GM23248 (cell line): Measurements from ENCODE around the gene KRT39. TPM values are rescaled to one million over a fixed set of nuclear protein-coding genes. Genes with fewer than 3 reads are reported as not detected.

Experiments used
- DNase-seq: peaks from one replicate; pipeline ENCODE4 v3.0.0-alpha.2; 2015
- H2AFZ ChIP-seq: fragments of 200-600 bp; sonication (generic); 2 replicates; pipeline ENCODE4 v1.6.1; 2016; ENCODE audit warnings: antibody characterized with exemption
- H3F3A ChIP-seq: fragments of 200-600 bp; sonication (generic); 2 replicates; pipeline ENCODE4 v1.6.1; 2016; ENCODE audit warnings: mild to moderate bottlenecking, antibody characterized with exemption, mixed run types; ENCODE audit not compliant: insufficient read depth
- H3K27ac ChIP-seq: fragments of 200-600 bp; sonication (generic); 2 replicates; pipeline ENCODE4 v1.5.1; 2016; ENCODE audit warnings: mild to moderate bottlenecking
- H3K27me3 ChIP-seq: fragments of 200-600 bp; sonication (generic); replicated peaks from 2 replicates; pipeline ENCODE4 v1.6.1; 2016; ENCODE audit warnings: mild to moderate bottlenecking; ENCODE audit not compliant: insufficient read depth
- H3K36me3 ChIP-seq: fragments of 200-600 bp; sonication (generic); 2 replicates; pipeline ENCODE4 v1.6.1; 2016; ENCODE audit warnings: low read depth, mild to moderate bottlenecking
- H3K4me1 ChIP-seq: fragments of 200-600 bp; sonication (generic); 2 replicates; pipeline ENCODE4 v1.6.1; 2016; ENCODE audit warnings: mild to moderate bottlenecking; ENCODE audit not compliant: insufficient read depth
- H3K4me2 ChIP-seq: fragments of 200-600 bp; sonication (generic); one replicate; pipeline ENCODE4 v1.6.1; 2016; ENCODE audit warnings: mild to moderate bottlenecking; ENCODE audit not compliant: unreplicated experiment
- H3K4me3 ChIP-seq: fragments of 200-600 bp; sonication (generic); 2 replicates; pipeline ENCODE4 v1.5.1; 2016; ENCODE audit warnings: mild to moderate bottlenecking
- H3K79me2 ChIP-seq: fragments of 200-600 bp; sonication (generic); 2 replicates; pipeline ENCODE4 v1.6.1; 2016; ENCODE audit warnings: mild to moderate bottlenecking; ENCODE audit not compliant: insufficient read depth
- H3K9ac ChIP-seq: fragments of 200-600 bp; sonication (generic); 2 replicates; pipeline ENCODE4 v1.6.1; 2016; ENCODE audit warnings: mild to moderate bottlenecking
- H3K9me2 ChIP-seq: fragments of 200-600 bp; sonication (generic); 2 replicates; pipeline ENCODE4 v1.6.1; 2016; ENCODE audit warnings: mixed run types, mild to moderate bottlenecking, moderate library complexity; ENCODE audit not compliant: insufficient read depth
- H3K9me3 ChIP-seq: fragments of 200-600 bp; sonication (generic); one replicate; pipeline ENCODE4 v1.6.1; 2017; ENCODE audit warnings: low read depth
- H4K20me1 ChIP-seq: fragments of 200-600 bp; sonication (generic); 2 replicates; pipeline ENCODE4 v1.6.0; 2016; ENCODE audit not compliant: insufficient read depth
- EZH2 ChIP-seq: fragments of 200-600 bp; sonication (generic); IDR thresholded peaks from 2 replicates; pipeline ENCODE4 v1.6.1; 2018; ENCODE audit warnings: antibody characterized with exemption, mild to moderate bottlenecking; ENCODE audit not compliant: insufficient read depth, poor library complexity, severe bottlenecking
- EZH2phosphoT487 ChIP-seq: fragments of 200-600 bp; sonication (generic); IDR thresholded peaks from 2 replicates; pipeline ENCODE4 v1.6.1; 2018; ENCODE audit warnings: antibody characterized with exemption, moderate library complexity, mild to moderate bottlenecking, low read depth; ENCODE audit not compliant: insufficient read depth
- WGBS, 2 experiments: methylation state at CpG; one replicate each; pipeline ENCODE4 v1.1.6; 2015 to 2017; ENCODE audit warnings: low lambda C conversion rate in 2 of 2, low coverage in 1 of 2; ENCODE audit errors: missing lambda C conversion rate in 2 of 2; 5-methylcytosine and 5-hydroxymethylcytosine counted together
- in situ Hi-C: fragments of 300-500 bp; cut with MboI; formaldehyde crosslinking; loops from 2 replicates; pipeline ENCODE4 v1.15.0; 2020
- polyA plus RNA-seq: library from polyadenylated mRNA; unstranded; fragments of >200 nt; fragmentation: Nextera tagmentation; extraction: Ambion mirVana; gene quantifications from 2 replicates; pipeline ENCODE4 v1.2.1, GENCODE V29; 2016
- small RNA-seq: library from RNA; depleted of rRNA; stranded (forward); fragments of <200 nt; gene quantifications from one replicate; pipeline ENCODE3, GENCODE V24; 2014; ENCODE audit warnings: low read depth, low replicate concordance
- total RNA-seq: library from RNA; depleted of rRNA; stranded (reverse); fragments of >200 nt; shearing (Covaris generic); gene quantifications from 2 replicates; pipeline ENCODE4 v1.2.3, GENCODE V29; 2014; rRNA removed

Gene KRT39
- total and polyA plus RNA-seq, 2 experiments from 2014 or later = not detected

GRCh38 chr17:40912486-40913210 lies 54.1 kb downstream of the KRT39 start:
- in situ Hi-C loops = no loop called here

GRCh38 chr17:40910441-40910841 lies 56.3 kb downstream of the KRT39 start:
- no peaks in the 10 kb centered on the region for H4K20me1 ChIP-seq
- peak overlapping the region; percentile 33; the same call in 1 of the 2 replicates for H2AFZ ChIP-seq
- H3F3A ChIP-seq = peaks cover 51% of the 10 kb centered on the region
- H3K36me3 ChIP-seq = no peaks in the 10 kb centered on the region
- peak overlapping the region; percentile 70 for H3K9ac ChIP-seq
- no peaks in the 10 kb centered on the region for H3K79me2 ChIP-seq
- H3K4me3 ChIP-seq = peak overlapping the region; percentile 36
- peaks cover 46% of the 10 kb centered on the region for H3K4me1 ChIP-seq
- peak overlapping the region; percentile 90 for H3K27ac ChIP-seq
- H3K9me3 ChIP-seq = no peaks in the 10 kb centered on the region
- WGBS, 2 experiments = 5 to 6% methylated on average over 3 of the region's 3 CpGs
- in situ Hi-C loops = no loop called here
- no peaks in the 10 kb centered on the region for H3K27me3 ChIP-seq
- TF ChIP-seq EZH2 (no peak), EZH2phosphoT487 (no peak)
- H3K4me2 ChIP-seq = peak overlapping the region; percentile 64
- peak; percentile 74 for DNase-seq
- H3K9me2 ChIP-seq = no peaks in the 10 kb centered on the region

More at GRCh38 chr17:40912486-40913210, 54.1 kb downstream of the KRT39 start:
- Histone ChIP-seq H3K4me3 (no peak overlapping the region), H3F3A (peaks cover 63% of the 10 kb centered on the region), H3K4me1 (peaks cover 56% of the 10 kb centered on the region), H3K27ac (no peak overlapping the region), H2AFZ (no peak overlapping the region), H3K9me2 (no peaks in the 10 kb centered on the region), H3K4me2 (no peak overlapping the region), H4K20me1 (no peaks in the 10 kb centered on the region), H3K36me3 (no peaks in the 10 kb centered on the region), H3K79me2 (no peaks in the 10 kb centered on the region), H3K9ac (no peak overlapping the region), H3K9me3 (no peaks in the 10 kb centered on the region), H3K27me3 (no peaks in the 10 kb centered on the region)
- WGBS, 2 experiments = 94 to 96% methylated on average over 13 of the region's 13 CpGs
- TF ChIP-seq EZH2phosphoT487 (no peak), EZH2 (no peak)
- DNase-seq = no peak

GRCh38 chr17:40909755-40910154 lies 57.0 kb downstream of the KRT39 start:
- no peaks in the 10 kb centered on the region for H4K20me1 ChIP-seq
- H2AFZ ChIP-seq = no peak overlapping the region
- no peak for TF ChIP-seq EZH2
- TF ChIP-seq EZH2phosphoT487 = no peak
- 9 to 10% methylated on average over 4 of the region's 4 CpGs for WGBS, 2 experiments
- peak; percentile 90 for DNase-seq
- H3K4me2 ChIP-seq = peak overlapping the region; percentile 64
- no peaks in the 10 kb centered on the region for H3K79me2 ChIP-seq
- H3F3A ChIP-seq = peaks cover 45% of the 10 kb centered on the region
- H3K9ac ChIP-seq = peak overlapping the region; percentile 70
- peak overlapping the region; percentile 90 for H3K27ac ChIP-seq
- peak overlapping the region; percentile 36 for H3K4me3 ChIP-seq
- no peaks in the 10 kb centered on the region for H3K27me3 ChIP-seq
- H3K9me2 ChIP-seq = no peaks in the 10 kb centered on the region
- in situ Hi-C loops = loop anchor here (10.0 kb wide), 2 partner anchors 95 to 415 kb away; no protein-coding TSS in a partner anchor
- no peaks in the 10 kb centered on the region for H3K9me3 ChIP-seq
- peaks cover 41% of the 10 kb centered on the region for H3K4me1 ChIP-seq
- H3K36me3 ChIP-seq = no peaks in the 10 kb centered on the region

GRCh38 chr17:40909351-40909750 lies 57.4 kb downstream of the KRT39 start:
- Histone ChIP-seq H3K4me2 (peak overlapping the region; percentile 64), H3K79me2 (no peaks in the 10 kb centered on the region), H3K27me3 (no peaks in the 10 kb centered on the region), H3K9me2 (no peaks in the 10 kb centered on the region), H3K27ac (peak overlapping the region; percentile 90), H3K9me3 (no peaks in the 10 kb centered on the region), H3K9ac (peak overlapping the region; percentile 70), H2AFZ (peak overlapping the region; percentile 39; the same call in 1 of the 2 replicates), H3F3A (peaks cover 41% of the 10 kb centered on the region), H3K4me3 (no peak overlapping the region), H3K4me1 (peaks cover 37% of the 10 kb centered on the region), H3K36me3 (no peaks in the 10 kb centered on the region), H4K20me1 (no peaks in the 10 kb centered on the region)
- in situ Hi-C loops = loop anchor here (10.0 kb wide), 2 partner anchors 95 to 415 kb away; no protein-coding TSS in a partner anchor
- no peak for TF ChIP-seq EZH2
- no peak for TF ChIP-seq EZH2phosphoT487
- 1 to 2% methylated on average over 5 of the region's 5 CpGs for WGBS, 2 experiments
- DNase-seq = peak; percentile 98

Small RNA genes within 50 kb of the gene (small RNA-seq; reads per million reads assigned to genes)
- not detected for gene KRTAP3-4P

Other genes with a start within 250 kb of the KRT39 start
Only the 30 nearest of the 33 such genes appear.
- not detected in 2 replicates for gene KRT26, start 194.7 kb downstream of the KRT39 start, total RNA-seq
- not detected in 2 replicates for gene KRT26, start 194.7 kb downstream of the KRT39 start, polyA plus RNA-seq
- gene KRT27, start 184.4 kb downstream of the KRT39 start, total RNA-seq = not detected in 2 replicates
- gene KRT27, start 184.4 kb downstream of the KRT39 start, polyA plus RNA-seq = not detected in 2 replicates
- not detected in 2 replicates for gene KRT28, start 167.0 kb downstream of the KRT39 start, total RNA-seq
- not detected in 2 replicates for gene KRT28, start 167.0 kb downstream of the KRT39 start, polyA plus RNA-seq
- 21.8 and 23.3 TPM in 2 replicates for gene KRT10, start 144.3 kb downstream of the KRT39 start, total RNA-seq
- 141 and 145 TPM in 2 replicates for gene KRT10, start 144.3 kb downstream of the KRT39 start, polyA plus RNA-seq
- gene KRT12, start 99.7 kb downstream of the KRT39 start, total RNA-seq = not detected in 2 replicates
- not detected in 2 replicates for gene KRT12, start 99.7 kb downstream of the KRT39 start, polyA plus RNA-seq
- not detected in 2 replicates for gene KRT20, start 81.7 kb downstream of the KRT39 start, total RNA-seq
- gene KRT20, start 81.7 kb downstream of the KRT39 start, polyA plus RNA-seq = not detected in 2 replicates
- not detected in 2 replicates for gene KRT23, start 29.3 kb downstream of the KRT39 start, total RNA-seq
- 0.13 TPM in 1 of 2 replicates, not detected in the other for gene KRT23, start 29.3 kb downstream of the KRT39 start, polyA plus RNA-seq
- not detected in 2 replicates for gene KRT40, start 17.4 kb upstream of the KRT39 start, total RNA-seq
- gene KRT40, start 17.4 kb upstream of the KRT39 start, polyA plus RNA-seq = not detected in 2 replicates
- gene KRTAP3-3, start 27.2 kb upstream of the KRT39 start, total RNA-seq = not detected in 2 replicates
- not detected in 2 replicates for gene KRTAP3-3, start 27.2 kb upstream of the KRT39 start, polyA plus RNA-seq
- not detected in 2 replicates for gene KRTAP3-2, start 33.0 kb upstream of the KRT39 start, total RNA-seq
- gene KRTAP3-2, start 33.0 kb upstream of the KRT39 start, polyA plus RNA-seq = not detected in 2 replicates
- not detected in 2 replicates for gene KRTAP3-1, start 42.2 kb upstream of the KRT39 start, total RNA-seq
- gene KRTAP3-1, start 42.2 kb upstream of the KRT39 start, polyA plus RNA-seq = not detected in 2 replicates
- 49.2 and 64.1 TPM in 2 replicates for gene KRTAP1-5, start 60.3 kb upstream of the KRT39 start, total RNA-seq
- 127 and 134 TPM in 2 replicates for gene KRTAP1-5, start 60.3 kb upstream of the KRT39 start, polyA plus RNA-seq
- not detected in 2 replicates for gene KRTAP1-4, start 63.2 kb upstream of the KRT39 start, total RNA-seq
- not detected in 2 replicates for gene KRTAP1-4, start 63.2 kb upstream of the KRT39 start, polyA plus RNA-seq
- gene KRTAP1-3, start 67.9 kb upstream of the KRT39 start, total RNA-seq = not detected in 2 replicates
- gene KRTAP1-3, start 67.9 kb upstream of the KRT39 start, polyA plus RNA-seq = not detected in 2 replicates
- gene KRTAP1-1, start 74.5 kb upstream of the KRT39 start, total RNA-seq = 1.6 and 4.2 TPM in 2 replicates
- gene KRTAP1-1, start 74.5 kb upstream of the KRT39 start, polyA plus RNA-seq = 2.6 and 3.3 TPM in 2 replicates
- gene KRTAP2-1, start 80.4 kb upstream of the KRT39 start, total RNA-seq = not detected in 2 replicates
- not detected in 2 replicates for gene KRTAP2-1, start 80.4 kb upstream of the KRT39 start, polyA plus RNA-seq
- not detected in 2 replicates for gene KRTAP2-2, start 88.3 kb upstream of the KRT39 start, total RNA-seq
- gene KRTAP2-2, start 88.3 kb upstream of the KRT39 start, polyA plus RNA-seq = 0.51 and 0.74 TPM in 2 replicates
- 0.38 and 13.4 TPM in 2 replicates for gene KRTAP2-3, start 93.2 kb upstream of the KRT39 start, total RNA-seq
- gene KRTAP2-3, start 93.2 kb upstream of the KRT39 start, polyA plus RNA-seq = 54.3 and 55.2 TPM in 2 replicates
- gene KRTAP2-4, start 98.9 kb upstream of the KRT39 start, total RNA-seq = not detected in 2 replicates
- gene KRTAP2-4, start 98.9 kb upstream of the KRT39 start, polyA plus RNA-seq = not detected in 2 replicates
- not detected in 2 replicates for gene KRTAP4-7, start 117.2 kb upstream of the KRT39 start, total RNA-seq
- gene KRTAP4-7, start 117.2 kb upstream of the KRT39 start, polyA plus RNA-seq = not detected in 2 replicates
- gene KRTAP4-8, start 131.2 kb upstream of the KRT39 start, total RNA-seq = not detected in 2 replicates
- gene KRTAP4-8, start 131.2 kb upstream of the KRT39 start, polyA plus RNA-seq = 0.20 TPM in 1 of 2 replicates, not detected in the other
- gene KRTAP4-16, start 135.3 kb upstream of the KRT39 start, total RNA-seq = not detected in 2 replicates
- gene KRTAP4-16, start 135.3 kb upstream of the KRT39 start, polyA plus RNA-seq = not detected in 2 replicates
- gene KRTAP4-9, start 138.4 kb upstream of the KRT39 start, total RNA-seq = not detected in 2 replicates
- 0.49 and 0.51 TPM in 2 replicates for gene KRTAP4-9, start 138.4 kb upstream of the KRT39 start, polyA plus RNA-seq
- not detected in 2 replicates for gene KRTAP4-11, start 151.4 kb upstream of the KRT39 start, total RNA-seq
- 0.29 TPM in 1 of 2 replicates, not detected in the other for gene KRTAP4-11, start 151.4 kb upstream of the KRT39 start, polyA plus RNA-seq
- gene KRTAP4-12, start 157.2 kb upstream of the KRT39 start, total RNA-seq = not detected in 2 replicates
- 1.7 and 1.8 TPM in 2 replicates for gene KRTAP4-12, start 157.2 kb upstream of the KRT39 start, polyA plus RNA-seq
- not detected in 2 replicates for gene KRTAP4-6, start 173.6 kb upstream of the KRT39 start, total RNA-seq
- not detected in 2 replicates for gene KRTAP4-6, start 173.6 kb upstream of the KRT39 start, polyA plus RNA-seq
- gene KRTAP4-5, start 182.9 kb upstream of the KRT39 start, total RNA-seq = not detected in 2 replicates
- gene KRTAP4-5, start 182.9 kb upstream of the KRT39 start, polyA plus RNA-seq = not detected in 2 replicates
- gene KRTAP4-4, start 193.8 kb upstream of the KRT39 start, total RNA-seq = not detected in 2 replicates
- gene KRTAP4-4, start 193.8 kb upstream of the KRT39 start, polyA plus RNA-seq = not detected in 2 replicates
- not detected in 2 replicates for gene KRTAP4-3, start 201.3 kb upstream of the KRT39 start, total RNA-seq
- not detected in 2 replicates for gene KRTAP4-3, start 201.3 kb upstream of the KRT39 start, polyA plus RNA-seq
- gene KRTAP4-2, start 211.3 kb upstream of the KRT39 start, total RNA-seq = not detected in 2 replicates
- gene KRTAP4-2, start 211.3 kb upstream of the KRT39 start, polyA plus RNA-seq = not detected in 2 replicates